HG03442 (cell line): ENCODE measurements around the gene GRAMD2A.

Experiments
- ATAC-seq: cut with Tn5 transposase; IDR thresholded peaks from one replicate; pipeline ENCODE4 v1.9.1; 2021; ENCODE audit warnings: mild to moderate bottlenecking, moderate library complexity; ENCODE audit not compliant: unreplicated experiment

GRAMD2A gene

DNA sequence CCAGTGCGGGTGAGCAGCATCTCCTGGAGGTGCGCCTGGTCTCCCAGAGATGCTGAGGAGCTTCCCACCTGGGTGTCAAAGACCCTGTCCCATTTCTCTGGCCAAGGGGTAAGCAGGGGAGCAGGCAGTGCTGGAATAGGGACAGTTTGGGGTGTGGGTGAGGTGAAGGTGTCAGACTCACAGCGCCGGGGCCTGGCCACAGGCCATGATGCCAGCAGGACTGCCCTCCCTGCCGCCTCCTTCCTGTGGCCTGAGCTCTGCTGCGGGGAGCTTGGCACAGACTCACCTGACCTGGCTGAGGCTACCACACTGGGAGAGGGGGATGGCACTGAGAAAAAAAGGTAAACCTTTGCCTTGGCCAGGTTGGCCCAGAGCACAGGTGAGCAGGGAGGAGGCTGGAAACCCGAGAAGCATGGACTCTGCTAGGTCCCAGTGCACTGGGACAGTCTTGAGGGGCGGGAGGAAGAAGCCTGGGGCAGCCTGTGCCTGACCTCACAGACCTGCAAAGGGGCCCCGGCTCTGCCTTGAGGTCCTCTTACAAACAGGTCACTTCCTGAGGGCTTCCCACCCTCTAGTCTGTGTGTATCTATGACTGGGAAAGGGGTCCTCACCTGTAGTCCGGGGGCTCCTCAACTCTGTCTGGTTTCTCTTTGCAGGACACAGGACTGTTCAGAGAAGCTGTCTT lies 28.2 kb downstream of the GRAMD2A start:
- ATAC-seq: no peak

DNA sequence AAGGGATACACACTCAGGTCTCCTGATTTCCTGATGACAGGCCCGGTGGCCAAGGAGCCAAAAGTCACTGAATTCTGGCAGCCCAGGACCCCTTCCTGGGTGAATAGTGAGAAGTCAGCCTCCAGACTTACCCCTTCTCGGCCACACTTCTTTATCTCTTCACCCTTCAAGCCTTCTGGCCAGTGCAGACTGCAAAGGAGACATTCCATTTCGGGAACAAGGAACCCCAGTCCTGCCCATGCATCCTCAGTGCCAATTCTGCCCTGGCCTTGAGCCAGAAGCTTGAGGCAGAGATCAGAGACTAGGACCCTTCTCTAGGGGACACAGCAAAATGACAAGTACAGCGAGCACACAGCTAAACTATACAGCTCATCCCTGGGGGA lies 28.8 kb downstream of the GRAMD2A start:
- no peak for ATAC-seq

DNA sequence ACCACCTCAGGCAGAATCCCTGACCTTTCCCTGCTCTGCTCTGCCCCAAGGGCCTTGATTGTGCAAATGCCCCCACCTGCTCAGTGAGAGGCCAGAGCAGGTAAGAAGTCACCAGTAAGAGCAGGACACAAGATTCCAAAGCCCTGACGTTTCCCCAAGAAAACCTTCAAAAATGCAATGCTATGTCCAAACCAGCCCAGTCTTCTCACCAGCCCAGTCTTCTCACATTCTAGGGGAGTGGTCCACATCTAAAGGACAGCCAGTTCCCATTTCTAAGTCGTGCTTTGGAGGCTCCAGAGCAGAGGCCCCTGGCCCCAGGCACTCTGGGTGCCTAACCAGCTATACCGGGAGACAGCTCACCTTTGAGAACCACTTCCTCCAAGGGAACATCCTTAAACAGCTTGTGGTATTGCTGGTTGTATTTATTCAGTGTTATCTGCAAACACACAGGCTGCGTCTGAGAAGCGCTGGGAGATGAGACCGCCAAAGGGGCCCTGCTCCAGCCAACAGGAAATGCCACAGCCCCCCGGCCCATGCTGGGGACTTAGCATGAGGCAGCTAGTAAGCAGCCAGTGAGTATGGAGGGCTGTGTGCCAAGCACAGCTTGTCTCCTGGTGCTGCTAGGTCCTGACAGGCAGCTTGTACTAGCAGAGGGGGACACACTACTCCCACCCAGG lies 29.3 kb downstream of the GRAMD2A start:
- ATAC-seq: no peak

DNA sequence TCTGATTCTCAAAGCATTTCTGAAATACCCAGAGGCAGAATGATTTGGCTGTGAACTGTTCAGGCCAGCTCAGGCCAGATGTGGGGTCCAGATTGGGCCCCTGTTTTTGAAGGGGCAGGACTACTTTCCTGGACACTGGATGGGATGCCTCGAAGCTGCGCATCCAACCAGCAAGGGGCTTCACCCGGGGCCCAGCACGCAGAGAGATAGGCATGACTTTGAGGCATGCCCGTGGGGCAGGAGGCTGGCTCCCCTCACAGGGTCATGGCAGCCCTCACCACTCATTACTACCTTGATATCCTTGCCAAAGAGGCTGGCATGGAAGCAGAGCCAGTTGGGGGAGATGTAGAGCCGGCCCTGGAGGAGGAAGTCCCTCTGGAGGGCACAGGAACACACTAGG lies 30.1 kb downstream of the GRAMD2A start:
- no peak for ATAC-seq

GRCh38 chr15:72166716-72167417 lies 30.7 kb downstream of the GRAMD2A start:
- ATAC-seq: no peak

GRCh38 chr15:72163719-72164118 lies 33.9 kb downstream of the GRAMD2A start:
- no peak for ATAC-seq

GRCh38 chr15:72162569-72162968 lies 35.0 kb downstream of the GRAMD2A start:
- no peak for ATAC-seq

DNA sequence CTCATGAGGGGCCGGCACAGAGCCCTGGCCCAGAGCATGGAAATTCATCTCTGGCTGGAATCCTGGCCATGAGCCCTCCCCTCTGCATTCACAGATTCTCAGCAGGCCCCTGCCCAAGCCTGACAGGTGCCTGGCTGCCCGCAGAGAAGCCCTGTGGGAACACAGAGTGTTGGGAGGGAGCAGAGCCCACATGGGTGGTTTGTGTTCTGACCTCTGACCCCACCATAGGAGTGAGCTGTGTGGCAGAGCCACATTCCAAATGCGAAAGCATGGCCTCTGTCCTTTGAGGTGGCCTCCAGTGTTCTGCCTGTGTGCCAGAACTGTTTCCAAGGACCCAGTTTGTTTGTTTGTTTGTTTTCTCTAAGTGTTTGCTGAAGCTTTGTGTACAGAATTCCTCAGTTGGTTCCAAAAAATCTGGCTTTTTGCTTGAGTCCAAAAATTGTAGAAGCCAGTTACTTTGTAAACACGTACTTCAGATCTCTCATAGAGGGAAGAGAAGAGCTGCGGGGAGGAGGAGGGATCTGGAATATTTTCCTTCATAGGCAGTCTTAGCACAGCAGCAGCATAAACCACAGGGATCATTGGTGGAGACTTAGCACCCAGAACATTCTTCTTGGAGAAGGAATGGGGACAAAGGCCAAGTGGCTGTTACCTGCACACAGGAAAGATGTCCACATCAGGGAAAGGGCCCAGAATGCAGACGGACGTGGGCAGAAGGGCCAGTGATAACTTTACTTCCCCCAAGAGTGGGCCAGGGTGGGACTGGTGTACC lies 36.0 kb downstream of the GRAMD2A start:
- ATAC-seq: no peak

- no peak for ATAC-seq
Observed at GRCh38 chr15:72160696-72161245, 36.8 kb downstream of the GRAMD2A start.

GRCh38 chr15:72156928-72157327 lies 40.7 kb downstream of the GRAMD2A start:
- ATAC-seq: no peak

DNA sequence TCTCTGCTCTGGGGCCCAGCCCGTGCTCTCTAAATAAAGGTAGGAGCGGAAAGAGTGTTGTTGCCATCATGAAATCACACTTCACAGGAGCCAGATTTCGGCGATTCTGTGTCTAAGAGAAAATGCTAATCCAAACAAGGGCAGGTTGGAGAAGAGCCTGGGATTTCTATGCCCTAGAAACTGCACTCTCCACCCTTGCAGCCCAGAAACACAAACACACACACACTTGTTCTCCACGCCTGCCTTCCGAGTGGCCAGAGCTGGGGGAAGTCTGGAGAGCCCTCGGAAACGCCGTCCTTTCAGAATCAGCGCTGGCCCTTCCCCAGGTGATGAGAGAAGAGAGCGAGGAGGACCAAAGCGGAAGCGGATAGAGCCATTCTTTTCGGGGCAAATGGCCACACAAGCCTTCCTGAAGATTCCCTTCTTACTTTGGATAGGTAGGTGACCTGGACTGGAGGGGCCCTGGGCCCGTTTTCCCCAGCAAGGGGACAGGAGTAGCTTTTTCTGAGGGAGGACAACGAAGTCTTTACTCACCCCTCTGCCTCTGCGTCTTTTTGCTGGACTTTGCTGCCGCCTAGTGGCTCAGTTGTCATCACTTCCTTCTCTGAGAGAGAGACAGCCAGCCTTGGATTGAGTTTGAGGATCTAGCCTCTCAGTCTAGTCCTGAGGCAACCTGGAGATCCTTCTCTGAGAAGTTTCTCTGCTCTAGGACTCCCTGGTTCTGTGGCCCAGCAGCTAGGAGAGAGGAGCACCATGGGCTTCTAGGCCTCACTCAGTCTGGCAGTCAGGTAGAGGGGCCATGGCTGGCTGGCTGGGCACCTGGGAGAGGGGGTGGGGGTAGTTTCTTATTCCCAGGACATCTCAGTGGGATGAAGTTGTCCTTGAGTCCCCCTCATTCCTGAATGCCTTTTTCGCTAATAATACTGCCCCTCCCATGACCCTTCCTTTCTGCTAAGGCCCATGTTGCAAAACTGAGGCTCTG lies 41.7 kb downstream of the GRAMD2A start:
- no peak for ATAC-seq

DNA sequence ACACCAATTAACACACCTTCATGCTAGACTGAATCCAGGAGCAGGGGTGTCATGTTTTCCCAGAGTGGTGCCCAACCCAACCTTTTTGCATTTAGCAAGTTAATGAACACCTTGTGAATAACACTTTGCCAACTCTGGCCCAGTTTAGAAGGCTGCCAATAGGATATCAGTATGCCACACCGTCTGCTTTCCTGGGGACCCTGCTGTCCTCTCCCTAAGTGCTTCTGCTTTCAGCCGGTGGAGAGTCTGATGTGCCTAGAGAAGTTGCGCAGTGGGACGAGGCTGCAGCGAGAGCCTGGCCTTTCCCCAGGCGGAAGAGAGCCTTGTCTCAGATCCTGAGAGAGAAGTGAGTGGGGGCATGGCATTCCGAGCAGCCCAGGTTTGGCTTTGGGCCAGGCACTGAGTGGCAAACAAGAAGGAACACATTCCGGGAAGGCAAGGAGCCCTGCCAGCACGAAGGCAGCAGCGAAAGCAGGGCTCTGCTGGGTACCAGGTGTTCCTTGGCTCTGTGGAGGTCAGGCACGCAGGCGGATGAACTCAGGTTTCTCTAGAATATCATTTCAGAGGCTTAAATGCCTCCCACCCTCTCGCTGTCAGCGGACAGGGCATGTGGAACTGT lies 42.5 kb downstream of the GRAMD2A start:
- no peak for ATAC-seq

GRCh38 chr15:72154316-72154715 lies 43.3 kb downstream of the GRAMD2A start:
- no peak for ATAC-seq

DNA sequence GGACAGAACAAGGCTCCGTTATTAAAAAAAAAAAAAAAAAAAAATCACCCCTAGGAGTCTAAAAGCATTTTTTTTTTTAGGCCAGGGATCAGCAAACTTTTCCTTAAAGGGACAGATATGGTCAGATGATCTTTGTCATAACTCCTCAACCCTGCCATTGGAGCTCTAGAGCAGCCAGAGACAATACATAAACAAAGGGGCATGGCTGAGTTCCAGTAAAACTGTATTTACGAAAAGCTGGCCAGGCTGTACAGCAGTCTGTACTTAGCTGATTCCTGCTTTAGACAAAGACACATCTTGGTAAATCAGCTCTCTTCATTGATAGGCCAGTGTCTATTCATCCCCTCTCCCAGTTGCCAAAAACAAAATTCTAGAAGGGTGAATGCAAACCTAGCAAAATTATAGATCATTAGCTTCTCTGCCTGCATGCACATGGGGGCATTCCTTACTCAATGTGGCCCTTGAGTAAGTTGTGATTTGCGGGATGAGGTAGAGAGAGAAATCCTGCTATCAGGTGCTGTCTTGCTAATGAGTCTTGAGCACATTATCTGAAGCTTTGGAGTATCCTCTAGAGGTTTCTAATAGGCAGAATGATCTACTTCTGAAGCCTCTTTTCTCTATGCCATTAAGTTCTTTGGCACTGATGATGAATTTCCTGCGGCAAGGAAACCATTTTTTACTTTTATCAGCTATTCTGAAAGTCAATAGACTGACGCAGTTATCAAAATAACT lies 44.2 kb downstream of the GRAMD2A start:
- no peak for ATAC-seq

- ATAC-seq: no peak
Observed at GRCh38 chr15:72147418-72147817, 50.2 kb downstream of the GRAMD2A start.

- ATAC-seq: no peak
Observed at GRCh38 chr15:72146934-72147333, 50.7 kb downstream of the GRAMD2A start.

DNA sequence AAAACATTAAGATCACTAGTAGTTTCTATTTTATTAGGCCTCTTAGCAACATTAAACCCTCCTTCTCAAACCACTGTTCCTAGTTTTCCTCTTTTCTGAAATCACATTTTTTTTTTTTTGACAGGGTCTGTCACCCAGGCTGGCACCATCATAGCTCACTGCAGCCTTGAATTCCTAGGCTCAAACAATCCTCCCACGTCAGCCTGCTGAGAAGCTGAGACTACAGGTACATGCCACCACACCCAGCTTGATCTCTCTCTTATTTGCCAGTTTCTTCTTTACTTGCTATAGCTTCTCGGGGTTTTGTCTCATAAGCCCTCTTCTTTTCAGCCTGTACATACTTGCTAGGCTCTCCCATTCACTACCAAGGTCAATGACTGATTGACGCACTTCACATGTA lies 51.4 kb downstream of the GRAMD2A start:
- ATAC-seq: no peak

DNA sequence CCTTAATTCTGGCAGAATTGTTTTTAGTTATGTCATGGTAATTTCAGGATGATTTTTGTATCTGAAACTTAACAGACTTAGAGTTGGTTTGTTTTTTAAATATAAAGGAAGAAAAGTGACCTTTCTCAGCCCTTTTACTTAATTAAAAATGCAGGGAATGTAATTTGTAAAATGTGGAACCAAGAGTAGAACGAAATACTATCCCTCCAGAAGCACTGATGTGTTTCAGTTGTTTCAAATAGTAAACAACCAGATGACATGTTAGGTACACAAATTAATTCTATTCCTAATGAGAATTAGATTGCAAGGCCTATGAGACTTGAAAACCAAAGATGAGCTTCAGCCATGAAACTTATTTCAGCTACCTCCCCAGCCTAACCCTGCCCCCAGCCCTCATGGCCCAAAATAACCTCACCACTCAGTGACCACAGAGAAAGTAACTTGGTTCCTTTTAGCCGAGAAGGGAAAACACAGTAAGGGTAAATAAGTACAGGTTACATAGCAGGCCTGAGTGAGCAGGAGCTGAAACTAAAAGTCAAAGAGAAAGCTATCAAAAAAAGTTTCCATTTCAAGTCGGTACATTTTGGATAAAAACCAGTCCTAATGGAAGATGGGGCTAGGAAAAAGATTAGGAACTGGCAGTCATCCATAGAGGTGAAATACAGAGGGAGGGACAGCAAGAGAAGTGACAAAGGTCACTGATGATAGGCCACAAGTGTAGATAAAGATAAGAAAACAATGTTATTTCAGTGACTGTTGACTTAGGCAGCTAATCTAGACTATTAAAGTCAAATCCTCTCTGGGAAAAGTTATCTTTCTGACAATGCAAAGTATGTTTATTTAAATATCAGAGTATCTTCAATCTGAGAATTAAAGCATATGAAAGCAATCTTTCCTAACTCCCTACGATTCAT lies 56.2 kb downstream of the GRAMD2A start:
- peak; percentile 100 for ATAC-seq
